AG04450 (cell line): Measurements from ENCODE around the gene PLEKHG4B. TPM values are rescaled to one million over a fixed set of nuclear protein-coding genes. Genes with fewer than 3 reads are reported as not detected.

Experiments used
- CTCF ChIA-PET: fragments of 300-600, 350-600 bp; formaldehyde crosslinking; extraction: SDS; loops from one replicate; lab custom pipeline; 2022; ENCODE audit warnings: antibody characterized with exemption, inconsistent platforms; lab: Charles Lee
- POLR2A ChIA-PET: fragments of 350-600 bp; formaldehyde crosslinking; extraction: SDS; loops from one replicate; lab custom pipeline; 2021; ENCODE audit warnings: antibody characterized with exemption, inconsistent platforms; lab: Yijun Ruan, JAX
- DNase-seq: peaks from one replicate; pipeline ENCODE4 v3.0.0-alpha.2; 2011; ENCODE audit warnings: low read depth, low spot score
- H3K27ac ChIP-seq: one replicate; pipeline ENCODE4 v1.5.1; 2012; ENCODE audit warnings: low read depth, low read length, control low read depth
- H3K27me3 ChIP-seq: one replicate; pipeline ENCODE4 v1.6.0; 2012; ENCODE audit warnings: low read length; ENCODE audit not compliant: control insufficient read depth, insufficient read depth
- H3K4me3 ChIP-seq: 2 replicates; pipeline ENCODE4 v1.5.1; 2011; ENCODE audit warnings: mild to moderate bottlenecking, low read depth, low read length, control low read depth
- H3K9me3 ChIP-seq: 2 replicates; pipeline ENCODE4 v1.5.1; 2012; ENCODE audit warnings: low read length; ENCODE audit not compliant: control insufficient read depth, insufficient read depth
- polyA plus RNA-seq: library from polyadenylated mRNA; depleted of rRNA; stranded (reverse); fragments of >200 nt; gene quantifications from 2 replicates; pipeline ENCODE4 v1.2.3, GENCODE V29; 2011
- TF ChIP-seq, protein P1 (sequence below): IDR thresholded peaks from 2 replicates; pipeline ENCODE4 v1.5.1; 2011; ENCODE audit warnings: low read depth, low read length, control low read depth, inconsistent platforms

The PLEKHG4B gene
- polyA plus RNA-seq, 1 experiment = 0.24 TPM

DNA sequence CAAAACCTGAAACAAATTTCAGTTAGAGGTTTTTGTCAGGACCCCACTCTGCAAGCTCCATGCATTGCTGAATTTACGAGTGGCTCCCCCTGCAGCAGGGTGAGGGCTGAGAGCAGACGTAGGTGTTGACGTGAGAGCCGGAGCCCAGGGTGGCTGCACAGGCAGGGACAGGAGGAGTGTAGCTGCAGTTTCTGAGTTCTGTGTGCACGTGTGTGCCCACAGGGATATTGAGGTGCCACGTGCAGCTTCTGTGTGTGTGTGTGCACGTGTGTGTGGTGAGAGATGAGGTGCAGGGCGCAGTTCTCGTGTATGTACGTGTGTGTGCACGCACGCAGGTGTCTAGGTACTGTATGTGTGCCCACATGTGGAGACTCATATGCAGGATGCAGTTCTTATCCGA is 14.6 kb downstream of the PLEKHG4B start:
- POLR2A ChIA-PET = no interaction called here
- Histone ChIP-seq H3K4me3 (no peak overlapping the region), H3K27ac (no peak overlapping the region), H3K27me3 (peaks cover 20% of the 10 kb centered on the region), H3K9me3 (peaks cover 6% of the 10 kb centered on the region; the same call in 1 of the 2 replicates)
- TF ChIP-seq, protein P1, sequence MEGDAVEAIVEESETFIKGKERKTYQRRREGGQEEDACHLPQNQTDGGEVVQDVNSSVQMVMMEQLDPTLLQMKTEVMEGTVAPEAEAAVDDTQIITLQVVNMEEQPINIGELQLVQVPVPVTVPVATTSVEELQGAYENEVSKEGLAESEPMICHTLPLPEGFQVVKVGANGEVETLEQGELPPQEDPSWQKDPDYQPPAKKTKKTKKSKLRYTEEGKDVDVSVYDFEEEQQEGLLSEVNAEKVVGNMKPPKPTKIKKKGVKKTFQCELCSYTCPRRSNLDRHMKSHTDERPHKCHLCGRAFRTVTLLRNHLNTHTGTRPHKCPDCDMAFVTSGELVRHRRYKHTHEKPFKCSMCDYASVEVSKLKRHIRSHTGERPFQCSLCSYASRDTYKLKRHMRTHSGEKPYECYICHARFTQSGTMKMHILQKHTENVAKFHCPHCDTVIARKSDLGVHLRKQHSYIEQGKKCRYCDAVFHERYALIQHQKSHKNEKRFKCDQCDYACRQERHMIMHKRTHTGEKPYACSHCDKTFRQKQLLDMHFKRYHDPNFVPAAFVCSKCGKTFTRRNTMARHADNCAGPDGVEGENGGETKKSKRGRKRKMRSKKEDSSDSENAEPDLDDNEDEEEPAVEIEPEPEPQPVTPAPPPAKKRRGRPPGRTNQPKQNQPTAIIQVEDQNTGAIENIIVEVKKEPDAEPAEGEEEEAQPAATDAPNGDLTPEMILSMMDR = no peak
- DNase-seq = no peak
- CTCF ChIA-PET = no interaction called here

DNA sequence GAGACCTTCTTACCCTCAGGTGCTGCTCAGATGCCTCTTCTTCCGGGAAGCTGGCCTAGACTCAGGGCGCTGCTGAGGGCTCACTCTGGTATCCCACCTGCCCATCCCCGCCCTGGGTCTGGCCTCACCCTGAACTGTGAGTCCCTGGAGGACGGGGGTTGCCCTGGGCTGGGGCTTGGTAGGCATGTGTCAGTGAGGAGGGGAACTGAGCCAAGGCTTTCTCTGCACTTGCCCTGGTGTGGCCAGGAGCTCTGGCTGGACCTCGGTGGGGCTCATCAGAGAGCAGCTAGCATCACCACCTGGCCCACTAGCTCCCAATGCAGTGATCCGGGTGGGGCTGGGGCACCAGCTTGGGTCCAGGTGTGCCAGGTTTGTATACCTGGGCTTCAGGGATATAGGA is 15.6 kb downstream of the PLEKHG4B start:
- TF ChIP-seq, protein P1 = no peak
- ChIA-PET CTCF (no interaction called here), POLR2A (no interaction called here)
- Histone ChIP-seq H3K27me3 (peaks cover 20% of the 10 kb centered on the region), H3K9me3 (peaks cover 6% of the 10 kb centered on the region; the same call in 1 of the 2 replicates), H3K27ac (no peak overlapping the region), H3K4me3 (no peak overlapping the region)
- DNase-seq = no peak

DNA sequence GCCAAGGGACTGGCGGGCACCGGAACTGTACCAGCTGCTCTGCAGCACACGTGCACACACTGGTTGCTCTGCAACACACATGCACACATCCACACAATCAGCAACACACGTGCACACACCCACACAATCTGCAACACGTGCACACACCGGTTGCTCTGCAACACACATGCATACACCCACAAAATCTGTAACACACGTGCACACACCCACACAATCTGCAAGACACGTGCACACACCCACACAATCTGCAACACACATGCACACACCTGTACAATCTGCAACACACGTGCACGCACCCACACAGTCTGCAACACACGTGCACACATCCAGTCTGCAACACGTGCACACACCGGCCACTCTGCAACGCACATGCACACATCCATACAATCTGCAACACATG is 17.9 kb downstream of the PLEKHG4B start:
- ChIA-PET POLR2A (no interaction called here), CTCF (no interaction called here)
- H3K4me3 ChIP-seq = no peak overlapping the region
- H3K27me3 ChIP-seq = peaks cover 23% of the 10 kb centered on the region
- peaks cover 9% of the 10 kb centered on the region; the same call in 1 of the 2 replicates for H3K9me3 ChIP-seq
- TF ChIP-seq, protein P1 = no peak
- no peak overlapping the region for H3K27ac ChIP-seq
- DNase-seq = no peak

DNA sequence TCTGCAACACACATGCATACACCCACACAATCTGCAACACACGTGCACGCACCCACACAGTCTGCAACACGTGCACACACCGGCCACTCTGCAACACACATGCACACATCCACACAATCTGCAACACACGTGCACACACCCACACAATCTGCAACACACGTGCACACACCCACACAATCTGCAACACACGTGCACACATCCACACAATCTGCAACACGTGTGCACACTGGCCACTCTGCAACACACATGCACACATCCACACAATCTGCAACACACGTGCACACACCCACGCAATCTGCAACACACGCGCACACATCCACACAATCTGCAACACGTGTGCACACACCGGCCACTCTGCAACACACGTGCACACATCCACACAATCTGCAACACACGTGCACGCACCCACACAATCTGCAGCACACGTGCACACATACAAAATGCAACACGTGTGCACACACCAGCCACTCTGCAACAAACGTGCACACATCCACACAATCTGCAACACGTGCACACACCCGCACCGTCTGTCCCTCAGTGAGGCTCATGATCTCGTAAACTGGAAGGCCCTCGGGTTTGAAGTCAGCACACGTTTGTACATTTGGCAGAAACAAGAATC is 18.4 kb downstream of the PLEKHG4B start:
- ChIA-PET POLR2A (no interaction called here), CTCF (no interaction called here)
- TF ChIP-seq, protein P1 = no peak
- no peak overlapping the region for H3K4me3 ChIP-seq
- no peak overlapping the region for H3K27ac ChIP-seq
- no peak for DNase-seq
- peaks cover 9% of the 10 kb centered on the region; the same call in 1 of the 2 replicates for H3K9me3 ChIP-seq
- H3K27me3 ChIP-seq = peaks cover 24% of the 10 kb centered on the region

DNA sequence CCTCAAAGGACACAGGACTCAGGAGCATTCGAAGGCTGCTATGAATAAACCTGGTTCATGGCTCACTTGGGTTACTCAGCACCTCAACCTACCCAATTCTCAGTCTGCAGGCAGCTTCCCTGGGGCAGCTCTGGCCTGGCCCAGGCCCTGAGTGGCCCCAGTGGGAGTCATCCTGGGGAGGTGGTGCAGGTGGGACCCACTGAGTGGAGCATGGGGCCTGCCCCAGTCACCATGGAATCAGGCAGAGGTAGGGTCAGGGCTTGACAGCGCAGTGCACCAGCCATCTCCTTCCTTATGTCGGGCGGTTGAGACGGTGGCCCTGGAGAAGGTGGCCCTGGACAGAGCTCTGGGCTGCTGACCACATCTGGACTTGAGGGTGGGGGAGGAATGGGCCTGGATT is 19.2 kb downstream of the PLEKHG4B start:
- no peak for DNase-seq
- no peak overlapping the region for H3K27ac ChIP-seq
- TF ChIP-seq, protein P1 = no peak
- ChIA-PET CTCF (no interaction called here), POLR2A (no interaction called here)
- H3K27me3 ChIP-seq = peaks cover 20% of the 10 kb centered on the region
- H3K4me3 ChIP-seq = no peak overlapping the region
- peaks cover 9% of the 10 kb centered on the region; the same call in 1 of the 2 replicates for H3K9me3 ChIP-seq
